ENCODE results near the gene CCDC88B.

CCDC88B gene

DNA sequence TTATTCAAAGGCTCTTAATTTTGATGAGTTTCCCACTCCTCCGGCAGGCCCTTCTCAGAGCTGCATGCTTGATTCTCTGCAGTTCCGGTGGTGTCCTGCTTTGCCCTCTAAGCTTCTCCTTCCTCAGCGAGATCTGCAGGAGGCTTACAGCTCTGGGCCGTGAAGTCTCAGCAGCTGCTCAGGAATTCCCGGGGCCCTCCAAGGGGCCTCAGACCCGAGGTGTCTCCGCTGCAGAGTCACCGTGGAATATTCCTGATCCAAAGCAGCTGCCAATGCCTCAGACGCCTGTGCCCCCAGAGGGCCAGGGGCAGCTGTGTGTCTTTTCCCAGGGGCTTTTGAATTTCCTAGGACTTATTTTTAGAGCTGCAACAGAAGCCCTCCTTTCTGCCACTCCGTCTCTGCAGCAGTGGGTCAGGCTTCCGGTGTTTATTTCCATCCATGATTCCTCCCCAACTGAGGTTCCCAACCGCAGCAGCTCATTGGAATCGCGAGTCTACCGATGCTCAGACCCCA is 56.1 kb downstream of the CCDC88B start:
- TF ChIP-seq MAX (IDR thresholded peaks at IDR 0.05) (no peak), YY1 (IDR thresholded peaks at IDR 0.05; ENCODE audit: low read depth) (no peak)

DNA sequence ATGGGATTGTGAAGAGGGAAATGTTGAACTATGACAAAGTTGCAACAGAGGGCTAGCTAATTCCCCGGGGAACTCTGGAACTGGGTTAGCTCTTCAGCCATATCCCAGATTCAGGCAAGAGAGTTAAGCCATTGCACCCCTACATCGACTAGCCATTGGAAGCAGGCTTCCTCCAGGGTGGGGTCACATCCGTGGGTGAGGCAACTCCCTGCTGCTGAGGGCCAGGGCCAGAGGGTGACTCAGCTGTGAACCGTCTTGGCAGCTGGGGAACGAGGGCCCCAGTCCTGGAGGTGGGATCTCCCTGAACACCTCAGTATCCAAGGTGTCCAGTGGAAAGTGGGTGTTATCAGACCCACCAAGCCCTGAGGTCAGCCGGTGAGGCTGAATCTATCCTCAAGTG is 60.1 kb downstream of the CCDC88B start:
- TF ChIP-seq TAF1 (IDR thresholded peaks at IDR 0.05; ENCODE audit: low read depth) = no peak
- no peak for TF ChIP-seq YY1 (IDR thresholded peaks at IDR 0.05; ENCODE audit: low read depth)
- TF ChIP-seq ZBTB7A (IDR thresholded peaks at IDR 0.05; ENCODE audit: low read depth) = no peak
- TF ChIP-seq, protein P1, sequence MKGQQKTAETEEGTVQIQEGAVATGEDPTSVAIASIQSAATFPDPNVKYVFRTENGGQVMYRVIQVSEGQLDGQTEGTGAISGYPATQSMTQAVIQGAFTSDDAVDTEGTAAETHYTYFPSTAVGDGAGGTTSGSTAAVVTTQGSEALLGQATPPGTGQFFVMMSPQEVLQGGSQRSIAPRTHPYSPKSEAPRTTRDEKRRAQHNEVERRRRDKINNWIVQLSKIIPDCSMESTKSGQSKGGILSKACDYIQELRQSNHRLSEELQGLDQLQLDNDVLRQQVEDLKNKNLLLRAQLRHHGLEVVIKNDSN (IDR thresholded peaks at IDR 0.05) = no peak
- no peak for TF ChIP-seq CREB1 (IDR thresholded peaks at IDR 0.05; ENCODE audit: low read depth)
- no peak for TF ChIP-seq FOXM1 (IDR thresholded peaks at IDR 0.05; ENCODE audit: borderline replicate concordance, low read depth)
- no peak for TF ChIP-seq REST (IDR thresholded peaks at IDR 0.05; ENCODE audit: low read depth)
- no peak for TF ChIP-seq EGR1 (IDR thresholded peaks at IDR 0.05)
- no peak for TF ChIP-seq RAD21 (IDR thresholded peaks at IDR 0.05; ENCODE audit: low read depth)
- no peak for TF ChIP-seq TEAD4 (IDR thresholded peaks at IDR 0.05)
- TF ChIP-seq CEBPB (IDR thresholded peaks at IDR 0.05) = no peak
- no peak for TF ChIP-seq MAX (IDR thresholded peaks at IDR 0.05)
- no peak for TF ChIP-seq EP300 (IDR thresholded peaks at IDR 0.05; ENCODE audit: borderline replicate concordance)
- no peak for TF ChIP-seq NFIC (IDR thresholded peaks at IDR 0.05)
- no peak for TF ChIP-seq TCF12 (IDR thresholded peaks at IDR 0.05; ENCODE audit: low read depth)

GRCh38 chr11:64400667-64401066 is 60.7 kb downstream of the CCDC88B start:
- no peak for TF ChIP-seq CREB1 (IDR thresholded peaks at IDR 0.05; ENCODE audit: low read depth)
- TF ChIP-seq NFIC (IDR thresholded peaks at IDR 0.05) = no peak
- TF ChIP-seq TCF12 (IDR thresholded peaks at IDR 0.05; ENCODE audit: low read depth) = no peak
- no peak for TF ChIP-seq CEBPB (IDR thresholded peaks at IDR 0.05)
- no peak for TF ChIP-seq REST (IDR thresholded peaks at IDR 0.05; ENCODE audit: low read depth)
- TF ChIP-seq ZBTB7A (IDR thresholded peaks at IDR 0.05; ENCODE audit: low read depth) = no peak
- no peak for TF ChIP-seq MAX (IDR thresholded peaks at IDR 0.05)
- no peak for TF ChIP-seq EP300 (IDR thresholded peaks at IDR 0.05; ENCODE audit: borderline replicate concordance)
- TF ChIP-seq RAD21 (IDR thresholded peaks at IDR 0.05; ENCODE audit: low read depth) = no peak

- TF ChIP-seq CEBPB (IDR thresholded peaks at IDR 0.05) (no peak), FOXM1 (IDR thresholded peaks at IDR 0.05; ENCODE audit: borderline replicate concordance, low read depth) (no peak), TEAD4 (IDR thresholded peaks at IDR 0.05) (no peak)
These were observed 61.8 kb downstream of the CCDC88B start for GRCh38 chr11:64401775-64402174.

DNA sequence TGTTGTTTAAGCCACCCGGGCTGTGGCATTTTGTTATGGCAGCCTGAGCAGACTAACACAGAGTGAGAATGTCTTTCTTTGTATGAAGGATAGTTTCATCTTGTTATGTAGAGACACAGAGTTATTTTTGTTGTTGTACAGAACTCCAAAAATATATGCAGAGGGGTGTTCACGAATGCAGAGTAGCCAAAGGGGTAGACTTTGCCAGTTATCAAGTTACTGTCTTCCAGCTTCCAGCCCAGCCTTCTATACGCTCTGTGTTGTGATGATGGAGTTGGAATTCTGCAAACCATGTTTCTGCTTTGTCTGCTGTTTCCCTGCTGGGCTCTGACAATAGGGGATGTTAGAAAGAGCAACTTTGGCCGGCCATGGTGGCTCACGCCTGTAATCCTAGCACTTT is 63.1 kb downstream of the CCDC88B start:
- no peak for TF ChIP-seq CREB1 (IDR thresholded peaks at IDR 0.05; ENCODE audit: low read depth)
- TF ChIP-seq TAF1 (IDR thresholded peaks at IDR 0.05; ENCODE audit: low read depth) = no peak
- TF ChIP-seq RAD21 (IDR thresholded peaks at IDR 0.05; ENCODE audit: low read depth) = no peak
- no peak for TF ChIP-seq FOXM1 (IDR thresholded peaks at IDR 0.05; ENCODE audit: borderline replicate concordance, low read depth)
- TF ChIP-seq CEBPB (IDR thresholded peaks at IDR 0.05) = no peak
- no peak for TF ChIP-seq TCF12 (IDR thresholded peaks at IDR 0.05; ENCODE audit: low read depth)
- TF ChIP-seq MAX (IDR thresholded peaks at IDR 0.05) = no peak
- TF ChIP-seq REST (IDR thresholded peaks at IDR 0.05; ENCODE audit: low read depth) = no peak
- TF ChIP-seq EP300 (IDR thresholded peaks at IDR 0.05; ENCODE audit: borderline replicate concordance) = no peak
- no peak for TF ChIP-seq TEAD4 (IDR thresholded peaks at IDR 0.05)
- no peak for TF ChIP-seq NFIC (IDR thresholded peaks at IDR 0.05)

All from Ishikawa (cell line).